Neuron (in vitro differentiated cells): ENCODE results near the gene STK32C.

Source experiments
- H2AFZ ChIP-seq: one replicate; pipeline ENCODE4 v1.6.1; 2013; ENCODE audit warnings: low read depth, mild to moderate bottlenecking, inconsistent platforms, low read length, moderate library complexity
- H3K27me3 ChIP-seq: one replicate; pipeline ENCODE4 v1.6.1; 2013; ENCODE audit warnings: low read length; ENCODE audit not compliant: insufficient read depth
- H3K36me3 ChIP-seq: one replicate; pipeline ENCODE4 v1.6.1; 2013; ENCODE audit warnings: low read length; ENCODE audit not compliant: insufficient read depth
- H3K4me1 ChIP-seq: one replicate; pipeline ENCODE4 v1.6.1; 2013; ENCODE audit warnings: low read length; ENCODE audit not compliant: insufficient read depth
- H3K4me3 ChIP-seq: 2 replicates; pipeline ENCODE4 v1.5.1; 2013; ENCODE audit warnings: mild to moderate bottlenecking, low read length, moderate library complexity
- H3K9me3 ChIP-seq: one replicate; pipeline ENCODE4 v1.6.1; 2013; ENCODE audit warnings: low read length

STK32C gene

GRCh38 chr10:132189810-132190422, 117.8 kb downstream of the STK32C start:
- Histone ChIP-seq H3K9me3 (no peaks in the 10 kb centered on the region), H3K27me3 (peaks cover 13% of the 10 kb centered on the region), H3K4me3 (no peak overlapping the region), H3K36me3 (peaks cover 54% of the 10 kb centered on the region), H2AFZ (no peak overlapping the region), H3K4me1 (peaks cover 14% of the 10 kb centered on the region)

GRCh38 chr10:132189016-132189415, 118.7 kb downstream of the STK32C start:
- Histone ChIP-seq H2AFZ (no peak overlapping the region), H3K9me3 (no peaks in the 10 kb centered on the region), H3K4me3 (no peak overlapping the region), H3K27me3 (peaks cover 21% of the 10 kb centered on the region), H3K36me3 (peaks cover 47% of the 10 kb centered on the region), H3K4me1 (peaks cover 14% of the 10 kb centered on the region)

GRCh38 chr10:132188331-132188730, 119.4 kb downstream of the STK32C start:
- H3K4me3 ChIP-seq, result peak overlapping the region; percentile 93
- peaks cover 28% of the 10 kb centered on the region for H3K27me3 ChIP-seq
- H2AFZ ChIP-seq, result no peak overlapping the region
- H3K4me1 ChIP-seq, result peaks cover 14% of the 10 kb centered on the region
- H3K36me3 ChIP-seq, result peaks cover 40% of the 10 kb centered on the region
- H3K9me3 ChIP-seq, result no peaks in the 10 kb centered on the region

DNA sequence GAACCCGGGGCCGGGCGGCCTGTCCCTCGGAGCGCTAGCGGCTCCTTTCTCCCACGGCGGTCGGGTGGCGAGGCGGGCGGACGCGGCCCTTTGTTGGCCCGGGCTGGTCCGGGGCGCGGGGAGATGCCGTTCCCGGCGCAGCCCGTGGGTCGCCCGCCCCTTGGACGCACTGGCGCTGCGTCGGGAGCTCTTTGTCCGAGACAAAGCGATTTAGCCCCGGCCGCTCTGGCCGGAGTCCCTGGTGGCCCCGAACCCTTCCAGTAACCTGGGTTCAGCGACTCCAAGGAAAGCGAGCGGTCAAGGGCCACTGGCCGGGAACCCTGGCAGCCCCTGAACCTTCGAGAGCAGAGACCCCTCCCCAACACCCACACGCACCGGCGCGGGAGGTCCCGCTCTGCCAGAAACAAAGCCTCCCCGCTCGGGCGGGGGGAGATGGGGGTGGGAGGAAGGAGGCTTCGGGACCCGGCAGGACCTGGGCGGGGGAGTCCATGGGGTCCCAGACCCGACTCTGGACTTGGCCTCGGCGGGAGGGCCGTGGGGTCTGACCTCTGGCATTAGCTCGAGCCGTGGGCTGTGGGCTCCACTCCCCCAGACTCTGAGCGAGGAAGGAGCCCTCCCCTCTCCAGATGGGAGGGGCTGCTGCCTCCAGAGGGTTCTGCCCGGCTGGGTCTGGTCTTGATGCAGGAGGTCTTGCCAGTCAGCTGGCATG, 120.2 kb downstream of the STK32C start:
- peaks cover 32% of the 10 kb centered on the region for H3K36me3 ChIP-seq
- no peak overlapping the region for H2AFZ ChIP-seq
- H3K4me3 ChIP-seq, result peak overlapping the region; percentile 93
- peaks cover 14% of the 10 kb centered on the region for H3K4me1 ChIP-seq
- H3K9me3 ChIP-seq, result no peaks in the 10 kb centered on the region
- peaks cover 35% of the 10 kb centered on the region for H3K27me3 ChIP-seq

DNA sequence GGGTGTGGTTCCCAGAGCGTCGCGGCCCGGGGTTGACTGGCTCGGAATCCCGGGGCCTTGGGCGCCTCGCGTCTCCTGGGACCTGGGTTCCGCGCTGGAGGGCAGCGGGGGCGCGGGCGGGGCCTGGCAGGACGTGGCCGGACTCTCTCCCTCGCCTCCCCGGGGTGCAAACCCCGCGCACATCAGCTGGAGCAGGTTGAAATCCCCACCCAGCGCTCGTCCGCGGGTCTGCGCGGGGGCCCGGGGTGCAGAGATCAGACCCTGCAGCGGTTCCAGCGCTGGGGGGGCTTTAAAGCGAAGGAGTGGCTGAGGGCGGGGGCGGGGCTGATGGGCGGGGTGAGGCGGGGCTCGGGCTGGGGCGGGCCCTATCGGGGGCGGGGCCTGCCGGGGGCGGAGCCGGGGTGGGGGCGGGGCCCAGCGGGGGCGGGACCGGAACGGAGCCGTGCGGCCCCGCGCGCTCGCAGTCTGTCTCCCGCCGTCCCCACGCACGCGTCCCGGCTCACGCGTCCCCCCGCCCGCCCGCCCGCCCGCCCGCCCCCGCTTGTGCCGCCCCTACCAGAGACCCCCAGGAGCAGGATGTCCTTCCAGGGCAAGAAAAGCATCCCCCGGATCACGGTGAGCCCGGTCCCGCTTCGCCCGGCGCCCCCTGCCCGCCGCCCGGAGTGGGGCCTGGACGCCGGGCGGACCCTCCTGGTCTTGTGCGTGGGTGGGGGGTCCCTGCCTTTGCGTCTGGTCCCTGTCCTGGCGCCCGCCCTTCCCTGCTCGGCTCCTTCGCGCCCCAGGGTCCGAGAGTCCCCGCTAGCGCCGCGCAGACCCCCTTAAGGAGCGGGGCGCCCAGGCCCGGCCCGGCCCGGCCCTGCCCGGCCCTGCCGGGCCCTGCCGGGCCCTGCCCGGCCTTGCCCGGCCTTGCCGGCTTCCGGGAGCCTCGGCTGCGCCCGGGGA, 121.0 kb downstream of the STK32C start, which contains the start of gene DPYSL4:
TSS of gene DPYSL4 (plus strand) at position 461 of the 942 bp plus-strand sequence. CDS start at position 577, 116 bp downstream.
- Histone ChIP-seq H3K27me3 (peaks cover 43% of the 10 kb centered on the region), H3K36me3 (peaks cover 24% of the 10 kb centered on the region), H3K4me1 (peaks cover 14% of the 10 kb centered on the region), H2AFZ (peak within 1 kb of the TSS; percentile 62), H3K4me3 (peak within 1 kb of the TSS; percentile 93), H3K9me3 (no peaks in the 10 kb centered on the region)

DNA sequence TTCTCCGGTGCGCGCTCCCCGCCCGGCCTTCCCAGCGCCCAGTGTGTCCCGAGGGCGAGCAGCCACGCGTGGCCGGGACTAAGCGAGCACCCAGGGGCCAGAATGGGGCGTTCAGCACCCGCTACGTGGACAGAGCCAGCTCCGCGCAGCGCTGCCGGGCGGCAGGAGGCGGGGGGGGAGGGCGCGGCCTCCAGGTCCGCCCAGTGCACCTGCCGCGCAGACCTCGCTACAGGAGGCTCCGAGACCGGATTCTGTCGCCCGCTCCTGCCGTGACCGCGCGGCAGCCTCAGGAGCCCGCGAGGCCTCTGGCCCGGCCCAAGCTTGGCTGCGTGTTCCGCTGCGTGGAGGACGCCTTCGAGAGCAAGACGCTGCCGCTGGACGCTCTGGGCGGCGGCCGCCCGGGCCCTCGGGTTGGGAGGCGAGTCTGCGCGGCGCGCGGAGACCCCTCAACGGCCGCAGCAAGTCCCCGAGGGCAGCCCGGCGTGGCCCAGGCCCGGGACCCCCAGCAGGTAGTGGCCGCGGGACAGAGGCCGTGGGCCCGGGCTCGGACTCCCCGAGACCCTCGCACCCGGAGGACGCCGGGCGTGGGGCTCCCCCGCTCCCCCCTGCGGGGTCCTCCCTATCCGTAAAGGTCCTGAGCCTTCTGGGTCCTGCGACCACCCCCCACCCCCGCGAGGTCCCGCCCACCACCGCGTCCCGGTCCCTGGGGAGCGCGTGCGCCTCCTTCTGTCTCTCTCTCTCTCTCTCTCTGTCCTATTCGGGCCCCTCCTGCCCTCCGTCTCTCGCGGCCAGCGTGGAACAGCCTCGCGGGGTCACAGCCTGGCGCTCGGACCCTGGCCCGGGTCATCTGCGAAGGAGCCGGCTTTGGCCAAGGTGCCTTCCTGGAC, 121.9 kb downstream of the STK32C start:
- Histone ChIP-seq H3K9me3 (no peaks in the 10 kb centered on the region), H3K4me3 (peak overlapping the region; percentile 42), H2AFZ (peak overlapping the region; percentile 62), H3K36me3 (peaks cover 24% of the 10 kb centered on the region), H3K27me3 (peaks cover 45% of the 10 kb centered on the region), H3K4me1 (peaks cover 14% of the 10 kb centered on the region)

DNA sequence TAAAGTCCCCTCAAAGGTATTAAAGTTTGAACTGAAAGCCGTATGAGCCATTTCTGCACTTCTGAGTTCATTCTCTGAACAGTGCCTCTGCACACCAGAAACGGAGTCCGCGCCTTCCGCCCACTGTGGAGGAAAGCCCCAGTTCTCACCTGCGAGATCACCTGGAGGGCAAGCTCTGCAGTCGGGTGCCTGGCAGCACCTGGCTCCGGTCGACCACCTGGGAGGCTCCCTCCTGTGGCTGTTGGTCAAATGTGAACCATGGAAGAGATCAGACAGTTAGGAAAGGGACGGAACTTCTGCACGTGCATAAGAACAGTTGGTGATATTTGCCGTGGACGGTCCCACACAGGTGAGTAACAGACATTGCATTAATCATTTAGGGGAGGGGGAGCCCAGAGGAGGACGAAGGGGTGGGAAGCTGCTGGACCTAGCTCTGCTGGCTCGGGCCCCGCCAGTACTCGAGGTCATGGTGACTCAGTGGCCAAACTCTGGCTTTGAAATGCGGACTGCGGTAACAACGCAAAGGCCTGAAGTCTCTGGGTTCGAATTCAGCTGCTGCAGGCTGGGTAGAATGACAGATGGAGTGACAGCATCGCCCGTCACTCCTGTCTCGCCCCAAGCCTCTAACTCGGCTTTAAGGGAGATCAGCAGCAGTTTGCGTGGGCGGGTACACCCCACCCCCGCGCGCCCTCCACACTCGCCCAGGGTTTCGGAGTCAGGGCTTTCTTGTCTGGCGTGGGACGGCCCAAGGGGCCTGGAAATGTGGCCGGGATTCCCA, 122.7 kb downstream of the STK32C start:
- H3K27me3 ChIP-seq, result peaks cover 47% of the 10 kb centered on the region
- peaks cover 16% of the 10 kb centered on the region for H3K36me3 ChIP-seq
- no peaks in the 10 kb centered on the region for H3K9me3 ChIP-seq
- H2AFZ ChIP-seq, result no peak overlapping the region
- H3K4me1 ChIP-seq, result peaks cover 14% of the 10 kb centered on the region
- no peak overlapping the region for H3K4me3 ChIP-seq

DNA sequence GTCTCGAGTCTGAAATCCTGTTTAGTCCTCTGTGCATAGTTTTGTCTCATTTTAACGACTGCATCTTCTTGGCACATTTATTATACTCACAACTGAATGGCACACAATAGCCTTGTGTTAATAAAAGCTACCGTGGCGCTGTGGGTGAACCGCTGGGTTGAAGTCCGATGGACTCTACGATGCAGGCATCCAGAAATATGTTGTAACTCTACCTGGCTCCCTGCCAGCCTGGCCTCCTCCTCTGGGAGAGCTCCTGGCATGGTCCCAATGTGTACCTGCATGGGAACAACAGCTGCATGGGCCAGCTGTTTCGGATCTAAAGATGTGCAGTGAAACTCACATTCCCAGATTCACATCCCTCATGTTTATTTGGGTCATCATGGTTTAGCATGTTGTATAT, 124.7 kb downstream of the STK32C start:
- H3K27me3 ChIP-seq, result peaks cover 57% of the 10 kb centered on the region
- H3K36me3 ChIP-seq, result no peaks in the 10 kb centered on the region
- no peak overlapping the region for H3K4me3 ChIP-seq
- no peaks in the 10 kb centered on the region for H3K9me3 ChIP-seq
- no peak overlapping the region for H2AFZ ChIP-seq
- H3K4me1 ChIP-seq, result peaks cover 6% of the 10 kb centered on the region

GRCh38 chr10:132182591-132182990, 125.2 kb downstream of the STK32C start:
- peaks cover 4% of the 10 kb centered on the region for H3K4me1 ChIP-seq
- no peaks in the 10 kb centered on the region for H3K9me3 ChIP-seq
- no peak overlapping the region for H3K4me3 ChIP-seq
- no peaks in the 10 kb centered on the region for H3K36me3 ChIP-seq
- H3K27me3 ChIP-seq, result peaks cover 60% of the 10 kb centered on the region
- H2AFZ ChIP-seq, result no peak overlapping the region

DNA sequence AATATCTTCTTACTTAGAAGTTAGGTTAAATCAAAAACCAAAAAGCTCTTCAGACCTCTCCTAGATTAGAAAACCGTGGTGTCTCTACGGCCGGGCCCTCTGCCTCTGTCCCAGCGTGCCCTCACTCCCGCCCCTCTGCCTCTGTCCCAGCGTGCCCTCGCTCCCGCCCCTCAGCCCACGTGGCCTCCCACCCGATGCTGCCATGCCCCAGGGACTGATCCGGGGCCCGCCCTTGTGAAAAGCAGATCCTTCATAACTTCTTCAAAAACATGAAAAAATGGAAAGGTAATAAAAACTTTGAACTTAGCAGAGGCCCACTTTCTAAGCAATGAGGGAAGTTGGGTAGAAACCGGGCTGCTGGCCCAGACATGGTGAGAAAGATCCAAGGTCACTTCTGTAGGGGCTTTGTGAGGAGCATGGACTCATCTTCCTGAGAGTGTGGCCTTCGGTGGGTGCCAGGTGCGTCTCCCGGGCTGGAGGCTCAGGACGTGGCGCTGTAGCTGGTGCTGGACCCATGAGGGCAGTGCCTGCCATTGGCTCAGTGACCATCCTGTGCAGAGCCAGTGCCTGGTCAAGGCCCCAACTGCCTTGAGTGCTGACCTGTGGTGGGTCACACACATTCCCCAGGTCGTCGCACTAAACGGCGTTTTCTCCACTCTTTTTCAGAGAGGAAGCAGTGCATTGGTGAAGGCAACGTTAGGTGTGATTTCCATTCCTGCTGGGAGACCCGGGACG, 125.9 kb downstream of the STK32C start:
- Histone ChIP-seq H2AFZ (no peak overlapping the region), H3K36me3 (no peaks in the 10 kb centered on the region), H3K4me1 (peaks cover 5% of the 10 kb centered on the region), H3K4me3 (no peak overlapping the region), H3K27me3 (peaks cover 61% of the 10 kb centered on the region), H3K9me3 (no peaks in the 10 kb centered on the region)

DNA sequence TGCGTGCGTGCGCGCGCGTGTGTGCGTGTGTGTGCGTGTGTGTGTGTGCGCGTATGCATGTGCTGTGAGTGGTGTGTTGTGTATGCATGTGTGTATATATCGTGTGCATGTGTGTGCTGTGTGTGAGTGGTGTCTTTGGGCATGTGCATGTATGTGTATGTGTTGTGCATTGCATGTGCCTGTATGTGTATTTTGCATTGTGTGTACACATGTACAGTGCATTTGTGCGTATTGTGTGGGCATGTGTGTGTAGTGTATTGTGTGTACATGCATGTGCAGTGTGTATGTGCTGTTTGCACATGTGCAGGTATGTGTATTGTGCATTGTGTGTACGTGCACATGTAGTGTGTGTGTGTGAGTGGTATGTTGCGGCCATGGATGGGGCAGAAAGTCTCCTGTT, 127.0 kb downstream of the STK32C start:
- peaks cover 57% of the 10 kb centered on the region for H3K27me3 ChIP-seq
- no peaks in the 10 kb centered on the region for H3K9me3 ChIP-seq
- H3K4me3 ChIP-seq, result no peak overlapping the region

More for the DNA sequence above, 127.0 kb downstream of the STK32C start:
- Histone ChIP-seq H2AFZ (no peak overlapping the region), H3K36me3 (no peaks in the 10 kb centered on the region), H3K4me1 (peaks cover 13% of the 10 kb centered on the region)
